AG04449 (cell line): ENCODE measurements around the gene COPE.

Experiments used
- CTCF ChIA-PET: fragments of 350-600 bp; formaldehyde crosslinking; extraction: SDS; loops from one replicate; lab custom pipeline; 2021; ENCODE audit warnings: antibody characterized with exemption; lab: Yijun Ruan, JAX
- POLR2A ChIA-PET: fragments of 400-600, 350-600 bp; formaldehyde crosslinking; extraction: SDS; loops from one replicate; lab custom pipeline; 2020; ENCODE audit warnings: antibody characterized with exemption, inconsistent platforms; lab: Yijun Ruan, JAX
- DNase-seq: peaks from one replicate; pipeline ENCODE4 v3.0.0-alpha.2; 2010; ENCODE audit warnings: low read depth, low spot score
- H3K4me3 ChIP-seq: 2 replicates; pipeline ENCODE4 v1.5.1; 2011; ENCODE audit warnings: low read depth, mild to moderate bottlenecking, control low read depth, low read length
- TF ChIP-seq, protein P1 (sequence below): IDR thresholded peaks from one replicate; pipeline ENCODE4 v1.5.1; 2011; ENCODE audit warnings: mild to moderate bottlenecking, moderate library complexity, low read length, control low read depth, inconsistent platforms; ENCODE audit not compliant: insufficient read depth; ENCODE audit errors: missing control alignments

COPE gene

DNA sequence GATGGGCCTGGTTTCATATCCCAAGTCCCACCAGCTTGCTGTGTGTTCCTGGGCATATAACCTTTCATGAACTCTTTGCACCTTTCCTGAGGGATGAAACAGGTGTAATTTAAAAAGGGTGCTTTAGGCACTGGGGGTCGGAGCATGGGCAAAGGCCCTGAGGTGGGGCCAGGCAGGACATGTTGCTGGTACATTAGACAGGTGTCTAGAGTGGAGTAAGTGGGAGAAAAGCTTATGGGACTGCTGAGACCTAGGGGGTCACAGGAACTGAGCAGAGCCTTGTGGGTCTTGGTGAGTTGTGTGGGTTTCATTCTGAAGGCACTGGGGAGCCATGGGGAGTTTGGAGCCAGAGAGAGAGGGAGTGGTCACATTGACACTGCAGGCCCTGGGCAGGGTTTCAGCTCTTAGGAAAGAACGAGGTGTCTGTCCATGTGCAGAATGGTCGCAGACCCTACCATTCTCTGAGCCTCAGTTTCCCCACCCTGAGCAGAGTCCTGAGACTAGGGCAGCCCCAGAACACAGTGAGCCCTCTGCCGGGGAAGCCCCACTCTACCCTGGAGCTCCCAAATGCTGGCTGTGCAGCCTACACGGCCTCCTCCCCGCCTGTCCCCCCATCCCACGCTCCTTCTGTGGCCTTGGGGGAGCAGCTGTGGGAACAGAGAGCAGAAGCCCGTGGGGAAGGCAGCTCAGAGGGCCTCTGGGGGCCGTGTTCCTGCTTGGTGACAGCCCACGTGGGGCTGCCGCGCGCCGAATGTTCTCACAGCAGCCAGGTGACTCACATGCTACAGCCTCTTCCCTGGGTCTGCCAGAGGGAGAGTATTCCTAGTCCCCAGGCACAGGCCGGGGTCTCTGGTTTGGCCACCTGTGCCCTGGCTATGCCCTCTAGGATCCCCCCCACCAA lies 29.1 kb upstream of the COPE start:
- ChIA-PET CTCF (interaction anchor here (1.2 kb wide), 1 partner anchor 10 kb away, joined by 3 read pairs; no protein-coding TSS in a partner anchor), POLR2A (no interaction called here)
- DNase-seq: no peak
- no peak overlapping the region for H3K4me3 ChIP-seq
- TF ChIP-seq, protein P1, sequence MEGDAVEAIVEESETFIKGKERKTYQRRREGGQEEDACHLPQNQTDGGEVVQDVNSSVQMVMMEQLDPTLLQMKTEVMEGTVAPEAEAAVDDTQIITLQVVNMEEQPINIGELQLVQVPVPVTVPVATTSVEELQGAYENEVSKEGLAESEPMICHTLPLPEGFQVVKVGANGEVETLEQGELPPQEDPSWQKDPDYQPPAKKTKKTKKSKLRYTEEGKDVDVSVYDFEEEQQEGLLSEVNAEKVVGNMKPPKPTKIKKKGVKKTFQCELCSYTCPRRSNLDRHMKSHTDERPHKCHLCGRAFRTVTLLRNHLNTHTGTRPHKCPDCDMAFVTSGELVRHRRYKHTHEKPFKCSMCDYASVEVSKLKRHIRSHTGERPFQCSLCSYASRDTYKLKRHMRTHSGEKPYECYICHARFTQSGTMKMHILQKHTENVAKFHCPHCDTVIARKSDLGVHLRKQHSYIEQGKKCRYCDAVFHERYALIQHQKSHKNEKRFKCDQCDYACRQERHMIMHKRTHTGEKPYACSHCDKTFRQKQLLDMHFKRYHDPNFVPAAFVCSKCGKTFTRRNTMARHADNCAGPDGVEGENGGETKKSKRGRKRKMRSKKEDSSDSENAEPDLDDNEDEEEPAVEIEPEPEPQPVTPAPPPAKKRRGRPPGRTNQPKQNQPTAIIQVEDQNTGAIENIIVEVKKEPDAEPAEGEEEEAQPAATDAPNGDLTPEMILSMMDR: no peak

DNA sequence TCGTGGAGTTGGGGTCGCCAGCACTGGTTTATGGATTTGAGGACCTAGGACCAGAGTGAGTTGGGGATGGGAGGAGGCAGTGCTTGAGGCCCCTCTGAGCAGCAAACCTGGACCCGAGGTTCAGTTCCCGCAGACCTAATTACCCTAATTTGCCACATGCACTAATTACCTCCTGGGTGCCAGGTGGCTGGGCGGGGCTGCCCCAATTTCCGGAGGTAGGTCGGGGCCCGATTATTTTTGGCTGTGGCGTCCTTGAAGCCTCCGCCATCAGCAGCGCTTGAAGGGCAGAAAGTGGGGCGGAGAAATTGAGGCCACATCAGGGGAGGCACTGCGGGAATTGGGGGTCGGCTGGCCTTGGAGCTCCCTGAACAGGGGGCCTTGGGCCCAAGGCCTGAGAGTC lies 27.7 kb upstream of the COPE start:
- H3K4me3 ChIP-seq: no peak overlapping the region
- ChIA-PET POLR2A (no interaction called here), CTCF (interaction anchor here (1.2 to 3.2 kb wide), 2 partner anchors 9 to 40 kb away, joined by 3 to 15 read pairs; no protein-coding TSS in a partner anchor)
- TF ChIP-seq, protein P1: no peak
- DNase-seq: no peak

DNA sequence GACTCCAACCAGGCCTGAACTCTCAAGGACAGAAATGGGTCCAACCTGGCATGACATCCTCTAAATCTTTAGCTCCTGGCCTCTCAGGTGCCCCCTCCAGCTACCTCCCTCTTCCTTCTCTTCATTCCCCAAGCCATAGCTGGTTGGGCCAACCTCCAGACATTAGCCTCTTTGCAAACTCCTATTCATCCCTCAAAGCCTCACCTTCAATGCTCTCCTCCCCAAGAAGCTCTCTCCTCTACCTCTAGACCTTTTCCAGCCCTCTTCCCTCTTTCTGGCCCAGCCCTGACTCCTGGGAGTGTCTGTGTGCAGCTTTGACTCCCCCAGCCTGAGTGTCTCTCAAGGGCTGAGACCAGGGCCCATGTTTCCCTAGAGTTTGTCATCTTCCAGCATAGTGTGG lies 27.1 kb upstream of the COPE start:
- TF ChIP-seq, protein P1: no peak
- DNase-seq: no peak
- ChIA-PET CTCF (interaction anchor here (3.2 kb wide), 1 partner anchor 40 kb away, joined by 15 read pairs; no protein-coding TSS in a partner anchor), POLR2A (no interaction called here)
- H3K4me3 ChIP-seq: no peak overlapping the region

DNA sequence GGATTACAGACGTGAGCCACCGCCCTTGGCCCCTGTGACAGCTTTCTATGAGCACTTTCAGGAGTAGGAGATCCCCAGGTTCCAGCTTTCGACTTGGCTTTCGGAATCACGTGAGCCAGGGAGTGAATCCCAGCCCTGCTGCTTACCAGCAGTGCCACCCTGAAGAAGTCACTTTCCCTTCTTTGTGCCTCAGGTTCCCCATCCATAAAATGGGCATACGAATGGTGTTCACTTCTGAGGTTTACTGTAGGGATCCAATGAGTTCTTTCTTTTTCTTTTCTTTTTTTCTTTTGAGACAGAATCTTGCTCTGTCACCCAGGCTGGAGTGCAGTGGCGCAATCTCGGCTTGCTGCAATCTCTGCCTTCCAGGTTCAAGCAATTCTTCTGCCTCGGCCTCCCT lies 26.1 kb upstream of the COPE start:
- TF ChIP-seq, protein P1: no peak
- DNase-seq: no peak
- no peak overlapping the region for H3K4me3 ChIP-seq
- POLR2A ChIA-PET: no interaction called here
- CTCF ChIA-PET: interaction anchor here (1.2 to 3.2 kb wide), 2 partner anchors 13 to 41 kb away, joined by 4 to 15 read pairs; no protein-coding TSS in a partner anchor

DNA sequence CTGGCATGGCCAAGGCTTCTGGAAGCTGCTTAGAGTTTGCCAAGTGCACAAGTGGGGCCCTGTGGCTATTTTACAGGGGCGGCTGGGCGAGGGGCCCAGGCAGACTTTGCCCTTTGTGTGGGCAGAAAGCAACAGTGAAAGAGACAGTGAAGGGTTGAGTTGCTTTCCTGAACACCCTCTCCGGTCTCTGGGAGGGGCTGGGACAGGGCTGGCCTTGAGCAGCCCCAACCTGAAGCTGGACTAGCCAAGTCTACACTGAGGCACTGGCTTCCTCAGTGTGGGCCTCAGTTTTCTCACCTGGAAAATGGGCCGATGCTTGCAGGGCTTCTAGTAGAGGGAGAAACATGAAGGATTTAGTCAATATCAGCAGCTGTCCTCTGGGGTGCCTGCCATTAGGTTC lies 24.3 kb upstream of the COPE start:
- TF ChIP-seq, protein P1: no peak
- ChIA-PET CTCF (interaction anchor here (0.7 to 1.6 kb wide), 4 partner anchors 14 to 44 kb away, joined by 3 read pairs; partner anchors contain the start of genes COPE and DDX49), POLR2A (no interaction called here)

DNA sequence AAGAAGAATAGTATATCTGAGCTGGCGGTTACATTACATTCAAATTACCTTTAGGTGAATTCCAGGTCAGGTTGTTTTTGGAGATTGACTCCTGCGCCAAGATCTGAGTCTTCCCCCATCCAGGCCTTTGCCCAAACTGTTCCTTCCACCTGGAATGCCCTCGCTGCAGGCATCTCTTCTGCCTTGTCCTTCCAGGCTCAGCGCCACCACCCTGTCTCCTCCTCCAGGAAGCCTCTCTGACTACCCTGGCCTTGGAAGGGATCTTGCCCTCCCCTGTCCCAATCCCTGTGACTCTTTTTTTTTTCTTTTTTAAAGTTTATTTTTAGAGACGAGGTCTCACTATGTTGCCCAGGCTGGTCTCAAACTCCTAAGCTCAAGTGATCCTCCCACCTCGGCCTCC lies 23.5 kb upstream of the COPE start:
- ChIA-PET POLR2A (no interaction called here), CTCF (interaction anchor here (1.0 to 1.6 kb wide), 4 partner anchors 10 to 25 kb away, joined by 3 to 4 read pairs (median 3); no protein-coding TSS in a partner anchor)
- no peak overlapping the region for H3K4me3 ChIP-seq
- DNase-seq: no peak
- TF ChIP-seq, protein P1: no peak

More for the DNA sequence above, 24.3 kb upstream of the COPE start:
- no peak overlapping the region for H3K4me3 ChIP-seq
- DNase-seq: no peak
